Measurements from ENCODE around the gene ADAM19. TPM values are rescaled to one million over a fixed set of nuclear protein-coding genes. Genes with fewer than 3 reads are reported as not detected.
"Not testable (repeated sequence)": the region's sequence is repeated elsewhere in the genome, so short reads cannot be mapped to it uniquely, and the experiment has no call there.

ADAM19 gene
- total RNA-seq, 1 experiment from 2014 or later = 45.6 TPM

- no peak for DNase-seq (ENCODE audit: low read depth)
Measured at GRCh38 chr5:157491471-157491995, 84.0 kb downstream of the ADAM19 start.

- DNase-seq (ENCODE audit: low read depth) = no peak
Measured at GRCh38 chr5:157487358-157487757, 88.2 kb downstream of the ADAM19 start.

- DNase-seq (ENCODE audit: low read depth) = no peak
Measured at GRCh38 chr5:157486861-157487260, 88.7 kb downstream of the ADAM19 start.

- DNase-seq (ENCODE audit: low read depth) = no peak
Measured at GRCh38 chr5:157486221-157486681, 89.3 kb downstream of the ADAM19 start.

- DNase-seq (ENCODE audit: low read depth) = no peak
Measured at GRCh38 chr5:157485811-157486210, 89.8 kb downstream of the ADAM19 start.

GRCh38 chr5:157485340-157485739, 90.2 kb downstream of the ADAM19 start:
- no peak for DNase-seq (ENCODE audit: low read depth)

GRCh38 chr5:157484768-157485167, 90.8 kb downstream of the ADAM19 start:
- no peak for DNase-seq (ENCODE audit: low read depth)

GRCh38 chr5:157482702-157483101, 92.9 kb downstream of the ADAM19 start:
- DNase-seq (ENCODE audit: low read depth) = not testable (repeated sequence)

GRCh38 chr5:157481666-157482065, 93.9 kb downstream of the ADAM19 start:
- no peak for DNase-seq (ENCODE audit: low read depth)

- no peak for DNase-seq (ENCODE audit: low read depth)
Measured at GRCh38 chr5:157481265-157481664, 94.3 kb downstream of the ADAM19 start.

GRCh38 chr5:157479612-157480510, 95.7 kb downstream of the ADAM19 start:
- no peak for DNase-seq (ENCODE audit: low read depth)

GRCh38 chr5:157479166-157479565, 96.4 kb downstream of the ADAM19 start:
- DNase-seq (ENCODE audit: low read depth) = peak; percentile 63

- DNase-seq (ENCODE audit: low read depth) = no peak
Measured at GRCh38 chr5:157478726-157479125, 96.8 kb downstream of the ADAM19 start.

GRCh38 chr5:157477814-157478494, 97.6 kb downstream of the ADAM19 start:
- no peak for DNase-seq (ENCODE audit: low read depth)

GRCh38 chr5:157476702-157477408, 98.7 kb downstream of the ADAM19 start:
- DNase-seq (ENCODE audit: low read depth) = peak; percentile 53

- no peak for DNase-seq (ENCODE audit: low read depth)
Measured at GRCh38 chr5:157475432-157475831, 100.1 kb downstream of the ADAM19 start.

- peak; percentile 80 for DNase-seq (ENCODE audit: low read depth)
Measured at GRCh38 chr5:157473383-157474320, 101.9 kb downstream of the ADAM19 start.

GRCh38 chr5:157471709-157472108, 103.9 kb downstream of the ADAM19 start:
- peak; percentile 14 for DNase-seq (ENCODE audit: low read depth)

GRCh38 chr5:157470631-157471030, 104.9 kb downstream of the ADAM19 start:
- no peak for DNase-seq (ENCODE audit: low read depth)

- DNase-seq (ENCODE audit: low read depth) = no peak
Measured at GRCh38 chr5:157469687-157470086, 105.9 kb downstream of the ADAM19 start.

Data from HT1080 (cell line).